ENCODE measurements around the gene RCAN2. TPM values are rescaled to one million over a fixed set of nuclear protein-coding genes. Genes with fewer than 3 reads are reported as not detected.

Gene RCAN2
- total and polyA plus RNA-seq, 5 experiments from 2014 or later: 4.7 TPM; not detected in 4

DNA sequence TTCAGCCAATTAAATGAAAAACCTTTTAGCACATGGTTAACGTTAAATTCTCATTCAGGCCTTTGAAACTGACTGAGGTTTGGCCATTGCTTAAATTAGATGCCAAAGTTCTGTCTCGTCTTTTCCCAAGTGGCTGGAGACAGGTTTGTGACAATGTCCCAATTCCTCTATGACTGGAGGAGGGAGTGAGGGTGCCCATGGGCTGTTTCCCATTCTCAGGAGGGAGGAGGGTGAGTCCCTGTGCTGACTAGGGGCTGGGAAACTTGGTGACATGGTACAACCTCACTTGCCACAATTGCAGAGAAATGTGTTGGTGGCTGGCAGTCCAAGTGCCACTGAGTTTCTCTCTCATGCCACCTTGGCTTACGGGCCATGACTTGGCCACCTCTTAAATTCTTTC, 256.5 kb downstream of the RCAN2 start:
- no peak for DNase-seq
- Mint-ChIP-seq H3K4me3 (no peak overlapping the region), H3K27ac (no peak overlapping the region), H3K36me3 (peaks cover 0 to 13% (median 3%) of the 10 kb centered on the region in 3 donors), H3K27me3 (peaks cover 7 to 46% (median 20%) of the 10 kb centered on the region in 5 donors), H3K9me3 (peaks cover 0 to 17% (median 6%) of the 10 kb centered on the region in 9 donors), H3K4me1 (no peaks in the 10 kb centered on the region)
- POLR2A ChIA-PET: no interaction called here
- ATAC-seq: no peak

DNA sequence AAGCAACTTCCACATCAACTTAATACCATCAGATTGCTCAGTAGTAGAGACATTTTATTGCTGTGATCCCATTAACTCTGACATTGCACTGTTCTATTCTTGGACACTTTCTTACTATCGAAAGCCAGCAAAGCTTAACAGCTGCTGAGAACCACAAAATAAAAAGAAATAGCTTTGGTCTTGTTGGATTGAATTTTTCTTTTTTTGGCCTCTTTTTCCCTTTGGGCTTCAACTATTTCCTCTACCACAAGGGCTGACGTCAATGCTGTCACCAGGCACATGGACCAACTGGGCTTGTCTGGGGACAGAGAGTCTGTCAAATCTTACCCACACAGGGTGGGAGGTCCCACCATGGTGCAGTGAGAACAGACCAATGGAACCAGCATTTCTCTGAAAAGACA, 257.1 kb downstream of the RCAN2 start:
- Mint-ChIP-seq H3K4me3 (no peak overlapping the region), H3K9me3 (peaks cover 0 to 21% (median 7%) of the 10 kb centered on the region in 9 donors), H3K27me3 (peaks cover 8 to 46% (median 17%) of the 10 kb centered on the region in 5 donors), H3K27ac (no peak overlapping the region), H3K4me1 (peaks cover 0 to 2% (median 0%) of the 10 kb centered on the region in 4 donors), H3K36me3 (peaks cover 0 to 17% (median 4%) of the 10 kb centered on the region in 3 donors)
- ATAC-seq: no peak
- POLR2A ChIA-PET: no interaction called here
- DNase-seq: no peak

GRCh38 chr6:46233129-46233528, 258.1 kb downstream of the RCAN2 start:
- H3K4me3 Mint-ChIP-seq: no peak overlapping the region
- no peak for DNase-seq
- H3K36me3 Mint-ChIP-seq: peaks cover 0 to 19% (median 5%) of the 10 kb centered on the region in 3 donors
- POLR2A ChIA-PET: no interaction called here
- peaks cover 12 to 53% (median 24%) of the 10 kb centered on the region in 5 donors for H3K27me3 Mint-ChIP-seq
- peaks cover 0 to 25% (median 10%) of the 10 kb centered on the region in 9 donors for H3K9me3 Mint-ChIP-seq
- peaks cover 0 to 2% (median 0%) of the 10 kb centered on the region in 4 donors for H3K4me1 Mint-ChIP-seq
- no peak overlapping the region for H3K27ac Mint-ChIP-seq
- no peak for ATAC-seq

DNA sequence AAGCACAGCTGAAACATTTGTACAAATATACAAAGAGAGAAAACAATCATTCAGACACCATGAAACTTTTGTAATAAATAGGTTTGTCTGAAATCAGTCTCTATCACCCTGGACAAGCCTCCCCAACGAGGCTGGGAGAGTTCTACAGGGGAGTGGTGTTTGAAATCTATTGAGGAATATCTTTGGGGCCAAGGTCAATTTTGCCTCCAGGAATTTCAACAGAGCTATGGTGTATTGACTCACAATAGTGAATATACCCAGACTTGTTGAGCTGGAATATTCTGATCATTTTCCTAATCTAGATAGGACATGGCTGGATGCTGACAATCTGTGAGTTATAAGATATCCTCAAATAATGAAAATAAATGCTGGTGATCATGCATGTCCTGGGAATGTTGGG, 269.0 kb downstream of the RCAN2 start:
- H3K36me3 Mint-ChIP-seq: peaks cover 0 to 2% (median 0%) of the 10 kb centered on the region in 3 donors
- DNase-seq (no peak), ATAC-seq (no peak)
- POLR2A ChIA-PET: no interaction called here
- peaks cover 0 to 18% (median 0%) of the 10 kb centered on the region in 4 donors for H3K4me1 Mint-ChIP-seq
- no peak overlapping the region for H3K4me3 Mint-ChIP-seq
- H3K27me3 Mint-ChIP-seq: peaks cover 0 to 12% (median under 1%) of the 10 kb centered on the region in 5 donors
- peaks cover 0 to 2% (median 0%) of the 10 kb centered on the region in 9 donors for H3K9me3 Mint-ChIP-seq
- H3K27ac Mint-ChIP-seq: peak overlapping the region in 1 of 10 donors; percentile 16

- ATAC-seq (peak in 1 of 2 donors; percentile 33), DNase-seq (peak in 2 of 10 donors; percentile 4 to 13)
- Mint-ChIP-seq H3K27me3 (peaks cover 0 to 11% (median 0%) of the 10 kb centered on the region in 5 donors), H3K36me3 (peaks cover 0 to 2% (median 0%) of the 10 kb centered on the region in 3 donors), H3K27ac (no peak overlapping the region), H3K4me1 (peaks cover 0 to 18% (median 0%) of the 10 kb centered on the region in 4 donors), H3K4me3 (no peak overlapping the region), H3K9me3 (peaks cover 0 to 2% (median 0%) of the 10 kb centered on the region in 9 donors)
- POLR2A ChIA-PET: no interaction called here
Measured at GRCh38 chr6:46221222-46221793, 269.9 kb downstream of the RCAN2 start.

- peaks cover 0 to 18% (median 0%) of the 10 kb centered on the region in 4 donors for H3K4me1 Mint-ChIP-seq
- H3K27me3 Mint-ChIP-seq: peaks cover 0 to 11% (median 0%) of the 10 kb centered on the region in 5 donors
- H3K36me3 Mint-ChIP-seq: peaks cover 0 to 2% (median 0%) of the 10 kb centered on the region in 3 donors
- POLR2A ChIA-PET: no interaction called here
- H3K9me3 Mint-ChIP-seq: no peaks in the 10 kb centered on the region
- H3K27ac Mint-ChIP-seq: peak overlapping the region in 1 of 10 donors; percentile 16
- DNase-seq (no peak), ATAC-seq (no peak)
- no peak overlapping the region for H3K4me3 Mint-ChIP-seq
Measured at GRCh38 chr6:46220352-46221221, 270.7 kb downstream of the RCAN2 start.

GRCh38 chr6:46219661-46220060, 271.6 kb downstream of the RCAN2 start:
- H3K27me3 Mint-ChIP-seq: peaks cover 0 to 13% (median 0%) of the 10 kb centered on the region in 5 donors
- POLR2A ChIA-PET: no interaction called here
- DNase-seq (no peak), ATAC-seq (no peak)
- H3K27ac Mint-ChIP-seq: no peak overlapping the region
- no peak overlapping the region for H3K4me3 Mint-ChIP-seq
- H3K9me3 Mint-ChIP-seq: no peaks in the 10 kb centered on the region
- peaks cover 0 to 18% (median 0%) of the 10 kb centered on the region in 4 donors for H3K4me1 Mint-ChIP-seq
- H3K36me3 Mint-ChIP-seq: no peaks in the 10 kb centered on the region

GRCh38 chr6:46218457-46218856, 272.8 kb downstream of the RCAN2 start:
- H3K27ac Mint-ChIP-seq: no peak overlapping the region

DNA sequence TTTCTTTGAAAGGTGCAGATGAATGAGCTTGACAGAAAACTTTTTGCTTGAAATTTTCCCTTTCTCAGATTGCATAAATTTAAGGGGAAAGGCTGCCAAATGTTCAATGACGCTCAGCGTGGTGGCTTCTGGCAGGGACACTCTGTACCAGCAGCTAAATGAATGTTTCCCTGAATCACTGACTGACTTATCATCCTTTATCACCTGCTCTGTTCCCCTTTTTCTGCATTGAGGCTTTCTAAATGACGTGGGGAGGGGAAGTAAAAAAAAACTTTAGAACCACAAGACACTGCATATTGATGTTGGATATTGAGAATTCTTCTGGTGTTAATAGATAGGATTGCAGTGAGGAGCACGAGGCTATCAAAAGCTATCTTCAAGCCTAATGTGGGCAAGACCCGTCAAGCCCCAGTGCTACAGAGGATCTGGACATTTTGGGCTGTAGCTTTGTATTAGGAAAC, 273.5 kb downstream of the RCAN2 start:
- peaks cover 0 to 18% (median 0%) of the 10 kb centered on the region in 4 donors for H3K4me1 Mint-ChIP-seq

More at GRCh38 chr6:46218457-46218856, 272.8 kb downstream of the RCAN2 start:
- ATAC-seq: no peak
- Mint-ChIP-seq H3K9me3 (peaks cover 0 to under 1% (median 0%) of the 10 kb centered on the region in 9 donors), H3K36me3 (no peaks in the 10 kb centered on the region), H3K4me1 (peaks cover 0 to 18% (median 0%) of the 10 kb centered on the region in 4 donors), H3K4me3 (no peak overlapping the region), H3K27me3 (peaks cover 0 to 13% (median 0%) of the 10 kb centered on the region in 5 donors)
- DNase-seq: no peak
- POLR2A ChIA-PET: no interaction called here

GRCh38 chr6:46216879-46217278, 274.4 kb downstream of the RCAN2 start:
- Mint-ChIP-seq H3K27me3 (peaks cover 0 to 6% (median 0%) of the 10 kb centered on the region in 5 donors), H3K36me3 (no peaks in the 10 kb centered on the region), H3K4me3 (no peak overlapping the region), H3K27ac (no peak overlapping the region), H3K4me1 (peaks cover 0 to 18% (median 0%) of the 10 kb centered on the region in 4 donors), H3K9me3 (peaks cover 0 to 2% (median 0%) of the 10 kb centered on the region in 9 donors)
- POLR2A ChIA-PET: no interaction called here
- DNase-seq (no peak), ATAC-seq (no peak)

More for the DNA sequence above, 273.5 kb downstream of the RCAN2 start:
- ATAC-seq (no peak), DNase-seq (no peak)
- POLR2A ChIA-PET: no interaction called here
- Mint-ChIP-seq H3K9me3 (peaks cover 0 to 2% (median 0%) of the 10 kb centered on the region in 9 donors), H3K36me3 (no peaks in the 10 kb centered on the region), H3K27me3 (peaks cover 0 to 9% (median 0%) of the 10 kb centered on the region in 5 donors), H3K27ac (no peak overlapping the region), H3K4me3 (no peak overlapping the region)

DNA sequence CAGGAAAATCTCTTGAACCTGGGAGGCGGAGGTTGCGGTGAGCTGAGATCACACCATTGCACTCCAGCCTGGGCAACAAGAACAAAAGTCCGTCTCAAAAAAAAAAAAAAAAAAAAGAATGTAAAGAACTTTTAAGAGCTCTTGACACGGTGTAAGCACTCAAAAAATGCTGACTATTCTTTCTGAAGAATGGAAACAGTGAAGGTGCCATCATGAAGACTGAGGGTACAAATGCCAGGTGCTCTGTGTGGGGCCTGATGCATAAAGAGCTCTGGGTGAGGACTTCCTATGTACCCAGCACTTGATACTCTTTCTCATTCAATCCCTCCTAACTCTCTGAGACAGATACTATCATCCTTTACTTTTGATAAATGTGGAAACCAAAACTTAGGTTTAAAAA, 275.5 kb downstream of the RCAN2 start:
- H3K27ac Mint-ChIP-seq: no peak overlapping the region
- peaks cover 0 to 6% (median 0%) of the 10 kb centered on the region in 5 donors for H3K27me3 Mint-ChIP-seq
- no peaks in the 10 kb centered on the region for H3K36me3 Mint-ChIP-seq
- no peak for DNase-seq
- no peak for ATAC-seq
- POLR2A ChIA-PET: no interaction called here
- peaks cover 0 to 14% (median 0%) of the 10 kb centered on the region in 4 donors for H3K4me1 Mint-ChIP-seq
- H3K9me3 Mint-ChIP-seq: peaks cover 0 to 2% (median 0%) of the 10 kb centered on the region in 9 donors
- no peak overlapping the region for H3K4me3 Mint-ChIP-seq

- Mint-ChIP-seq H3K4me3 (no peak overlapping the region), H3K9me3 (peaks cover 0 to 2% (median 0%) of the 10 kb centered on the region in 9 donors), H3K36me3 (no peaks in the 10 kb centered on the region), H3K27ac (no peak overlapping the region), H3K4me1 (peaks cover 0 to 9% (median 0%) of the 10 kb centered on the region in 4 donors), H3K27me3 (peaks cover 0 to 6% (median 0%) of the 10 kb centered on the region in 5 donors)
- ATAC-seq: no peak
- POLR2A ChIA-PET: no interaction called here
- DNase-seq: no peak
Measured at GRCh38 chr6:46215213-46215612, 276.0 kb downstream of the RCAN2 start.

- H3K9me3 Mint-ChIP-seq: peaks cover 0 to 2% (median 0%) of the 10 kb centered on the region in 9 donors
- H3K4me3 Mint-ChIP-seq: no peak overlapping the region
- peaks cover 0 to 11% (median 2%) of the 10 kb centered on the region in 5 donors for H3K27me3 Mint-ChIP-seq
- DNase-seq (no peak), ATAC-seq (no peak)
- H3K36me3 Mint-ChIP-seq: no peaks in the 10 kb centered on the region
- POLR2A ChIA-PET: no interaction called here
- H3K4me1 Mint-ChIP-seq: no peaks in the 10 kb centered on the region
- no peak overlapping the region for H3K27ac Mint-ChIP-seq
Measured at GRCh38 chr6:46211917-46212316, 279.3 kb downstream of the RCAN2 start.

All from naive thymus-derived CD8-positive, alpha-beta T cell (primary cell).